NCI-H345 treated with DMSO at 0.1 percent for 48 hours (cell line): ENCODE data around the gene F10.

ENCODE experiments used
- DNase-seq: peaks from one replicate; lab custom pipeline; 2025; ENCODE audit not compliant: unreplicated experiment; lab: John Stamatoyannopoulos, UW

The F10 gene

DNA sequence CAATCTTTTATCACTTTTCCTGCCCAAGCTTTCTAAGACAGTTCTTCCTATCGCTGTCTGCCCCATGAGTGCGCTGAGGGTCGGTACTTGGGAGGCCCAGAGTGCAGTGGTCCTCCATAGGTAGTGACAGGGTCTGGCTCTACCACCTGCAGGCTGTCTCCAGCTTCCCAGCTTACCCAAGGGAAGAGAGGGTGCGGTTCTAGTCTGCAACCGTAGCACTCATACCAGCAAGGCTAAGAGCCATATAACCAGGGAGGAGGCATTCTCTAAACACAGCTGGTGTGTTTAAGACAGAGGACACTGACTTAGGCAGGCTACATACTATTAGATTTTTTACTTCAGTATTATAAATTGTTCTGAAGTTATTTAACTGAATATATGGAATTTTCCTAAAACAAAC lies 44.1 kb downstream of the F10 start:
- no peak for DNase-seq

DNA sequence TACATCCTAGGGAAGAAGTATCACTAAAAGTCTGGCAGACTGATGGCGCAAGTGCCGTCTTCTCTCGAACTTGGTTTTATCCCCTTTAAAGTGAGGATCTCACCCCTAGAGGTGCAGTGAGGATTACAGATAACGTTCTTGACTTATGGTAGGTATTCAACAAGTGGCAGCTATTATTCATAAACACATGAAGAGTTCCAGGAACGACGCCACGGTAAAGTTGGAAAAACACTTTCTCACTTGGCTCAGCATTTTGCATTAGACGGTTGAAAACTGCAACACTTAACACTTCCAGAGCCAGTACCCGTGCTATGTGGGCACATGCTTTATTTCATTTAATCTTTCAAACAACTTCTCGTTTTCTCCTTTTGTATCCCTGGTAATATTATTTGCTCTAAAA lies 44.6 kb downstream of the F10 start:
- DNase-seq: no peak

DNA sequence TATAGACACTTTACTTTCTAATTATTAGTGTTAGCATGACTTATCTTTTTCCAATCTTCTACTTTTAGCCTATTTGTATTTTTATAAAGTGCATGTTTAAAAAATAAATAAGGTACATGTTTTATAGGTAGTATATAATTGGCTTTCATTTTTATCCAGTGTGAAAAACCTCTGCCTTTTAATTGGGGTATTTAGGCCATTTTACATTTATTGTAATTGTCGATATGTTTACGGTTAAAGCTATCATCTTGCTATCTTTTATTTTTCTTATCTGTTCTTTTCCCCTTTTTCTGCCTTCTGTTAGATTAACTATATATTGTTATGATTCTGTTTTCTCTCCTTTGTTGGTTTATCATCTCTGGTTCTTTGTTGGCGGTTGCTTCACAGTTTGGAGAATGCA lies 45.0 kb downstream of the F10 start:
- no peak for DNase-seq

DNA sequence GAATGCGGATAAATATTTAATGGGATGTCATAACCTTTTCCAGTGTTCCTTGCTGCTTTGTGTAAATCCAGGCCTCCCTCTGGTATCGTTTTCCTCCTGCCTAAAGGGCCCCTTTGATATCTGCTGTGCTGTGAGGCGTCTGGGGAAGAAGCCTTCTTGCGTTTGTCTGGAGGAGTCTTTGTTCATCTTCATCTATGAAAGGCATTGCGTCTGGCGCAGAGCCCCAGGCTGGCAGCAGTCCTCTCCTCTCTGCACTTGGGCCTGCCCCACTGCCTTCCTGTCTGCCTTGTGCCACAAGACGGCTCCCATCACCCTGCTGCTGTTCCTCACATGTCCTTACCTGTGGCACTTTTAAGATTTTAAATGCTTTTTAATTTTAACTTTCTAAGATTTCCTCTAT lies 45.6 kb downstream of the F10 start:
- no peak for DNase-seq

DNA sequence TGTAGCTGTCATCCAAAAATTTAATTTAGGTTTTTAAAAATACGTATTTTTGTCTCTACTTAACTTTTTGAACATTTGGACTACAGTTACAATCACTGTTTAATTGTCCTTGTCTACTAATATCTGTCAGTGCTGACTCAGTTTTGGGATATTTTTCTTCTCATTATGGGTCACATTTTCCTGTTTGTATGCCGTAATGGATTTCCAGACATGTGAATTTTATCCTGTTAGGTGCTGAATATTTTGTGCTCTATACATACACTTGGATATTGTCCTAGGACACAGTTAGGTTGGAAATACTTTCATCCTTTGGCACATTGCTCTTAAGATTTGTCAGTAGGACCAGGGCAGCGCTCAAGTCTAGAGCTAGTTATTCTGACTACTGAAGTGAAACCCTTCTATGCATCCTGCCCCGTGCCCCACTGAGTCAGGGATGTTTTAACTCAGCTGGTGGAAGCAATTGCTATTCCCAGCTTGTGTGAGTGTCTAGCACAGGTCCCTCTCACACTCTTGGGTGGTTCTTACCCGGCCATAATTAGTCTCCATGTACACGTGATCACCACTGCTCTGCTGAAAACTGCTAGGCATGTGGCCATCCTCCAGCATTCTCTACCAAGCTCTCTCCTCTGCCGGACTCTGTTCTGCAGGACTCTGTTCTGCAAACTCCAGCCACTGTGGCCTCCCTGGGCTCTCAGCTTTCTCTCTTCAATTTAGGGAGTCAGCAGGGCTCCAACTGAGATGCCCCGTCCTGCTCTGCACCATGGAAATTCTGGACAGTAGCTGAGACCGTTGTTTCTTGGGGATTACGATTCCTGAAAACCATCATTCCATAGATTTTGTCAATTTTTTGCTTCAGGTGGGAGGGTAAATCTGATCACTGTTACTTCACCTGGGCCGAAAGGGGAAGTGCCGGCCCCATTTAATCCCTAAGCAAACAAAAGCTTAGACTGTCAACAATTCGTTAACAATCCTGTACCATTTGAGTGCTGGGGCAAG lies 47.0 kb downstream of the F10 start:
- DNase-seq: peak; percentile 17

DNA sequence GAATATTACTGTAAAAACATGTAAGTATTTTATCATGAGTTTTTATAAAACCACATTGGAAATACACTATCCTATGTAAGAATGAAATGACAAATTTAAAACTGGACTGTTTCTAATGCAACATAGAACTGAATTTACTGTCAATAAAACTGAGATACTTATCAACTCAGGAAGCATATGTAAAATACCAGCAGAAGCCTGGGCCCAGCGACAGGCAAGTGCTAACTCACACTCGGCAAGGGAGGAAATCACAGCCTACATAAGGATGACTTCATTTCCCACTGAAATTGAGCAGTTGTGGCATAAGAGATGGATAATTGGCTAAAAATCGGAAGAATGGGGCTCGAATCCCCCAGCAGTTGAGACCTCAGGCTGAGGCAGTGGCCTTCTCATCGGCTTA lies 47.9 kb downstream of the F10 start:
- DNase-seq: no peak

DNA sequence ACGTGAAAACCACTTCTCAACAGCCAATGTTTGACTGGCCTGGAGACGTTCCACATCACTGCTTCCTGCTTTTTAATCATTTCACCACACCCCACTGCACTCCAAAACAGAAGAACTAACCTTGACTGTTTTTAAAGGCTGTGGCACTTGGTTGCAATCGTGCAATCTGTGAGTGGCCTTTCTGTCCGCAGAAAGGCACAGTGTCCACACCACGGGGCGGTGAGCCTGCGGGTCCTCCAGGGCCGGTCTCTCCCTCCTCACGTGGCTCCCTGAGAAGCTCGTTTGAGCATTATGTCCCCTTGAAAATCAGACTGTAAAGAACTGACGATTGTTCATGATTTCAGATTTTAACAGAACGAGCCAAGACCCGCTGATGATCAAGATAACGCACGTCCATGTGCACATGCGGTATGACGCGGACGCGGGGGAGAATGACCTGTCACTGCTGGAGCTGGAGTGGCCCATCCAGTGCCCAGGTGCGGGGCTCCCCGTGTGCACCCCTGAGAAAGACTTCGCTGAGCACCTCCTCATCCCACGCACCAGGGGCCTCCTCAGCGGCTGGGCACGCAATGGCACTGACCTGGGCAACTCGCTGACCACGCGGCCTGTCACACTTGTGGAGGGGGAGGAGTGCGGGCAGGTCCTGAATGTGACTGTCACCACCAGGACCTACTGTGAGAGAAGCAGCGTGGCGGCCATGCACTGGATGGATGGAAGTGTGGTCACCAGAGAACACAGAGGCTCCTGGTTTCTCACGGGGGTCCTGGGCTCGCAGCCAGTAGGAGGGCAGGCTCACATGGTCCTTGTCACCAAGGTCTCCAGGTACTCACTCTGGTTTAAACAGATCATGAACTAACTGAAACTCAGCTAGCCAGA lies 48.9 kb downstream of the F10 start:
- DNase-seq: no peak

DNA sequence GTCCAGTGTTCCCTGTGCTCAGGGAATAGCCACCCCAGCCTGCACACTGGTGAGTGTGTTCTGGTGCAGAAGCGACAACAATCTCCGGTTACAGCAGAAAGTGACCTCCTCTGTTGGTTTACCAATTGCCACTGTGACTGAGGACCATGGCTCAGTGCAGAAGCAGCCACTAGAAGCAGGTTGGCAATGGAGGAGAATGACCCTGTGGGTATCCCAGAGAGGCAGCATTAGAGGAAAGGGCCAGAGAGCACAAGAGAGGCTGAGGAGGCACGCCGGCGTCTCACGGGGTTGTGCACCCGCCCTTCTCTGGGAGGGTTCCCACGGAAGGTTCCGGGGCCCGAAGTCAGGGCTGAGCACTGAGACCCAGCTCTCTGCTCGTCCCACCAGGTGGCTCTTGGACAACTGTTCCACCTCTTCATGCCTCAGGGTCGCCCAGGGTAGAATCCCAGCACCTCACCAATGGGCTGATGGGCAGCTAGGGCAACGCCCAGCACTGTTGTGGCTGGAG lies 49.9 kb downstream of the F10 start:
- DNase-seq: no peak

DNA sequence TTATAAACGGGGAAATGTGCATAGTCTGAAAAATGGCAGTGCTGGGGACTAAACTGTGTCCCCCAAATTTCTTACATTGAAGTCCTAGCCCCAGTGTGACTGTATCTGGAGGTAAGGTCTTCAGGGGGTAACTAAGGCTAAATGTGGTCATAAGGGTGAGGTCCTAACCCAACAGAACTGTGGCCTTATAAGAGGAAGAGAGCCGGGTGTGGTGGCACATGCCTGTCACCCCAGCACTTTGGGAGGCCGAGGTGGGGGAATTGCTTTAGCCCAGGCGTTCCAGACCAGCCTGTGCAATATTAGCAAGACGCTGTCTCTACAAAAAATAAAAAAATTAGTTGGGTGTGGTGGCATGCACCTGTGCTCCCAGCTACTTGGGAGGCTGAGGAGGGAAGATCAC lies 53.7 kb downstream of the F10 start:
- DNase-seq: no peak

DNA sequence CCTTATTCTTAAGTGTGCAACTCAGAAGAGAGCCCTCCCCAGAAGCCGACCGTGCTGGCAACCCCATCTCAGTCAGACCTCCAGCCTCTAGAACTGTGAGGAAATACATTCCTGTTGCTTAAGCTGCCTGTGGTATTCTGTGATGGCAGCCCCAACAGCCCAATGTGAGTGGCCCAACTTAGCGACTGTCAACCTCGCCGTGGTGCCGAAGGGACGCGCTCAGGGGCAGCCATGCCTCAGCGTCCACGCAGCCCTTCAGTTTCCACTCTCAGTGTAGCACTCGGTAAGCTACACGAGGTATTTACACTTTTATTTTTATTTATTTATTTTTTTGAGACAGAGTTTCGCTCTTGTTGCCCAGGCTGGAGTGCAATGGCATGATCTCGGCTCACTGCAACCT lies 54.2 kb downstream of the F10 start:
- no peak for DNase-seq

DNA sequence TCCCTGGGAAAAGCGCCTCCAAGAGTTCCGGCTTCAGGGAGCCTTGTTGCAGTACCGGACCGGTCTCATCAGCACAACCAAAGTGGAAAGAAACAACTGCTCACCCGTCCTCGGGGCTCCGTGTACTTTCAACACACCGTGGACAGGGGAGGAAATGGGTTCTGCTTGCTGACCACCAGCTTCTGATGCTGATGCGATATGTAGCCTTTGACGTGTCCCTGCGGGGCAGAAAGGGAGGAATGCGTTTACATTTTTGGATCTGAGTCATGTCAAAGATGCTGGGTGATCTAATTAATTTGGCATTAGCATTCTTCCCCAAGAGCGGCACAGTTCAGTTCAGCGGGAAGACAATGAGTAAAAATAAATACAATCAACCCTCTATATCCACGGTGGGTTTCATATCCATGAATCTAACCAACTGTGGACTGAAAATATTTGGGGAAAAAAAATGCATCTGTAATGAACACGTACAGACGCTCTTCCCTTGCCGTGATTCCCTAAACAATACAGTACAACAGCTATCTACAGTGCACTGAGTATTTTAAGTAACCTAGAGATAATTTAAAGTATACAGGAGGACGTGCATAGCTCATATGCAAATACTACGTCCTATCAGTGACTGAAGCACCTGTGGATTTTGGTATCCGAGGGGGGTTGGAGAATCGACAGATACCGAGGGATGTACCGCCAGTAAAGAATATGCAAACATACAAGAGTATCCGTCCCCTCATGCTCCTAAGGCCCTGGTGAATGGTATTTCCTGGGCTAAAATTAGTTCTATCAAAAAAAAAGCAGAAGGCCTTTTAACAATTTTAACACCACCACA lies 55.7 kb downstream of the F10 start:
- DNase-seq: no peak

DNA sequence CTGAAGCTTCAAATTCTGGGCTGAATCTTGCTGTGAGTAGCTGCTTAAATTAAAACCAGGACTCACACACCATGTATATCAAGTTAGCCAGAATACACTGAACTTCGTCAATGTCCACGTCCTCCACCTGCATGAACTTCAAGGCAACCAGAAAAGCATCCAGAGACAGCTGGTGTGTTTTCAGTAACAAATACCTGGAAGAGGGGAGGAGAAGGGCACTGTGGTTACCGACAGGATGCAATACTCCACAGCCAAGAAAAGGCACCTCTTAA lies 56.2 kb downstream of the F10 start:
- no peak for DNase-seq

DNA sequence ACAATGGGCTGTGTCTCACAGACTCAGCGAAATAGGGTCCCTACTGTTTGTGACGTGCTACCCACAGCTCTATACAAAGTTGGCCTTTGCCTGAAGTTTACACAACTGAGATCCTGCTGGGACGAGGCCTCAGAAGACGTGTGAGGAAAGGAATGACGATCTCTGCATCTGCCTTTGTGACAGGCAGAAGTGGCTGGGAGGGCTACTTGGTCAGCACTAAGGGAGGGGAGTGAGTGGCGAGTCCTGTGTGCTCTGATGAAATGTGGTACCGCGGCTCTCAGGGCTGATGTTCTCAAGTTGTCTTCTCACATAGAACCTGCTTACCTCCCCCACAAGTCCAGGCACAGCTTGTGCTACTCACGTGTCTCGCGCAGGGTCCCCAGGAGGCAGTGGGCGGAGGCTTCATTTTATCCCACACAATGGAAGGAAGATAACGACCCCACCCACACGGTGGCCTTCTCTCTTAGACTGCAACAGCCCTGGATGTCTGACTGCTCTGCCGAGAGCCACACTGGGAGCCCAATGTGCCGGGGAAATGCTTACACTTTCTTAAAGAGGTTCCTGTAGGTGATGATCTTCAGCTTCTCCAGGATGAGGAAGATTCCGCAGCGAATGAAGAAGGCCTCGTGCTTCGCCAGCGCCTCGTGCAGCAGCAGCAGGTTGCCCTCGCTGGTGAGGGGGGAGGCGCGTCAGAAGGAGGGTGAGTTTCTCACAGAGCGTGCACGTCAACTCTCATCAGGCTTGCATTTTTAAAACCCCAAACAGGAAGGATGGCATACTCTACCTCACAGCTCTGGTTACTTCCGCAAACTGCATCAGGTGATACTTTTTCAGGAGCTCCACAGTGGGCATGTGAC lies 57.0 kb downstream of the F10 start:
- DNase-seq: no peak

DNA sequence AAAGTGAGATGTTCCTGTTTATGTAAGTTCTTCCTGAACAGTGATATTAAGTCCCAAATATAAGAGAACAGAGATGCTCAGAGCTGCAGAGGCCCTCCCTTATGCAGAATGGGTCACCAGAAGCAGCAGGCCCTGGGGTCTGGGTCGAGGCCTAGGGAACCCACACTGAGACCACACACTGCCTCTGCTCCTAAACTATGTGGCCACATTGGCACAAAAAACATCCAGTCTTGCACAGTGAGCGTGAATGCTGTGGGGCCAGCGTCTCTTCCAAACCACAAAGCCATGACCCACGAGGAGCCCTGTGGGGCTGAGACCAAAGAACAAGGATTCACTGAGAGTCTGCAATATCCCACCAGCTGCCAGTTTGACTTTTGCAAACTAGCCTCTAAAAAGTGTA lies 59.4 kb downstream of the F10 start:
- DNase-seq: no peak

DNA sequence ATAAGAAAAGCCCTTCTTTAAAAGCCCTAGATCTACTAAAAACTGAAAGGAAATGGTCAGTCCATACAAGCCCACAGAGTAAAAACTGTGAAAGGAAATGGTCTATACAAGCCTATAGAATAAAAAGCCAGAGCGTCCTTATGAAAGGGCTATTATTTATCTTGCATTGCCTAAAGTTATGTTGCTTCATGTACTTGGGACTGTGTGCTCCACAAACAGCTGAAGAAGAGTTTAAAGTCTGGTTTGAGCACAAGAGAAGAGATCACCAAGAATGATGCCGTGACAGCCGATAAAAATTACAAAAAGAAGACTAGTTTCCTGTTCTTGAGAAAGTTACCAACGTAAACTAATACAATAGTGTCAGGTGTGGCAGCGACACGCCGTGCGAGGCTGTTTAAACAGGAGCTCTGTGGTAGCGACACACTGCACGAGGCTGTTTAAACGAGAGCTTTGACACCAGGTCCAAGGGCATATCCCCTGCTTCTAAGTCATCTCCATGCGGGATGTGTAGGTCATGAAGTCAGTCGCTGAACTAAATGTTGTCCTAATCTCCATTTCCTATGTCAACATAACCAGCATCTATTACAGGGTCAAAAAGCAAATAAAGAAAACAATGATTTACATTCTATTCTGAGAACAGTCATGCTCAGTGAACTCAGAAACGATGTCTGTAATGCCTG lies 61.0 kb downstream of the F10 start:
- no peak for DNase-seq

DNA sequence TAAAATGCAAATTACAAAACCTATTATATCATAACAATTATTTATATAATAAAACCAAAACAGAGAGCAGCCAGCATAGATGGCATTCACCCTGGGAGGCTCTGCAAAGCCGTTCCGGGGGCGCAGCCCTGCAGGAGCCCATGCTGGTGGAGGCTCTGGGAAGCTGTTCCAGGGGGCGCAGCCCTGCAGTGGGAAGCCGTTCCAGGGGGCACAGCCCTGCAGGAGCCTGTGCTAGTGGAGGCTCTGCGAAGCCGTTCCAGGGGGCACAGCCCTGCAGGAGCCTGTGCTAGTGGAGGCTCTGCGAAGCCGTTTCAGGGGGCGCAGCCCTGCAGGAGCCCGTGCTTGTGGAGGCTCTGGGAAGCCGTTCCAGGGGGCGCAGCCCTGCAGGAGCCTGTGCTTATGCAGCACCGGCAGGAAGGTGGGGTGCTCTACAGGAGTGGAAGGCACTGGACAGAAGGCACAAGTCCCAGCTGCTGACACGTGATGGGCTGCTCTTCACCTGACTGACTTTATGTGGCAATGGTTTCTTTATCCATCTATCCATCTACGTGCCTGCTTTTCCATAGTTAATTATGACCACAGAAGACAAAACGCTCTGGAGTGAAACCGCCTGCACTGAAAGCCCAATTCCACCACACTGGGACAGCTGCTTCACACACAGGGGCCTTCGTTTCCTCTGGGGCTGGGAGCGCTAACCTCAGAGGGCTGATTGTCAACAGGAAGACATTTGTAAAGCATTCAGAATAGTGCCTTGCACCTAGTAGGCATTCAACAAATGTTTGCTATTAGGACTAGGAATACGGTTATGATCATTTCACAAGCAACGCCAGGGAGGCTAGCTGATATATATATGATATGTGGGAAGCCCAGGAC lies 62.2 kb downstream of the F10 start:
- DNase-seq: no peak

DNA sequence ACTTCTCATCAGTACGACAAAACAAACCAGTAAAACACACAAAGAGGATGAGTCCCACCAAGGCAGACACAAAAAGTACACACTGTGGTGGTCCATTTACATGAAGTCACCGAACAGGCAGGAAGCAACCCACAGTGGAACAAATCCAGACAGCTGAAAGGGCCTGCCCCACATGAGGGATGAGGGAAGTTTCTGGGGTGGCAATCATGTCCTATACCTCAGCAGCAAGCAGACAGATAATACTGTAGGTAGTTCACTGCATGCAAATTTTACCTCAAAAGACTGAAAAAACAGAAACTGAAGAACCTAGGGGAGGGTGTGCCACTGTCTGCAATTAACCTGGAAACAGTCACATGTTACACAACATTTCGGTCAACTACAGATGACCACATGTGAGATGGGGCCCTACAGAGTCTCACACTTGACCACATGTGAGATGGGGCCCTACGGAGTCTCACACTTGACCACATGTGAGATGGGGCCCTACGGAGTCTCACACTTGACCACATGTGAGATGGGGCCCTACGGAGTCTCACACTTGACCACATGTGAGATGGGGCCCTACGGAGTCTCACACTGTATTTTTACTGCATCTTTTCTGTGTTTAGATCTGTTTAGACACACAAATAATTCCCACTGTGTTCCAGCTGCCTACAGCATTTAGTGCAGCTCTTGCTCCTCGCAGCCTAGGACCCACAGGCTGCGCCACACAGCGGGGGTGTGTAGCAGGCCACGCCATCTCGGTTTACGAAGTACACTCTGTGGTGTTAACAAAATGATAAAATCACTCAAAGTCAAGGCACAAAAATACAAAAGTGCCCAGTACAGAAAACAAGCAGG lies 63.7 kb downstream of the F10 start:
- DNase-seq: no peak

DNA sequence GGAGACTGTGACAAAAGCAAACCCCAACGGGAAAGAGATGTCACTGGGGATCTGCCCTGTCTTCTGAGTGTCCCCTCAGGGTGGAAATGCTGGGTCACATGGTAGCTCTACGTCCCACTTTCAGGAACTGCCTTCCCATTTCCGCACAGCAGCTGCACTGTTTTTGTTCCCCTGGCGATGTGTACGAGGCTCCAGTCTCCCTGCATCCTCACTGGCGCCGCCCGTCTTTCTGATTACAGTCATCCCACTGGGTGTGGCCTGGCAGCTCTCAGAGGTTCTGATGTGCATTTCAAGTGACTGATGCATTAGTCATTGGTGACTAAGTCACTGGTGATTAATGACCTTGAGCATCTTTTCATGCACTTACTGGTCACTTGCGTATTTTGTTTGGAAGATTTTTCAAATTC lies 64.7 kb downstream of the F10 start:
- no peak for DNase-seq
